Right lobe of liver (tissue), 4 donors: ENCODE data around the gene SPRED2.

Experiments
- CTCF ChIP-seq, 4 donors: fragments of 200-600 bp in 3 of 4; fragments of 450-650 bp in 1 of 4; IDR thresholded peaks; one replicate each; pipeline versions ENCODE4 v1.5.1 to v1.8.0; 2016 to 2022; ENCODE audit warnings: antibody characterized with exemption in 4 of 4, mild to moderate bottlenecking in 2 of 4
- POLR2A ChIP-seq: fragments of 450-650 bp; IDR thresholded peaks from one replicate; pipeline ENCODE4 v1.6.1; 2017; ENCODE audit warnings: antibody characterized with exemption, mild to moderate bottlenecking
- donor health status: DM: no; HTN: no; CAD: no.
- donor health status: DM: no; HTN: no; CAD: no.
- donor health status: DM: no; HTN: yes; CAD: no.

DNA sequence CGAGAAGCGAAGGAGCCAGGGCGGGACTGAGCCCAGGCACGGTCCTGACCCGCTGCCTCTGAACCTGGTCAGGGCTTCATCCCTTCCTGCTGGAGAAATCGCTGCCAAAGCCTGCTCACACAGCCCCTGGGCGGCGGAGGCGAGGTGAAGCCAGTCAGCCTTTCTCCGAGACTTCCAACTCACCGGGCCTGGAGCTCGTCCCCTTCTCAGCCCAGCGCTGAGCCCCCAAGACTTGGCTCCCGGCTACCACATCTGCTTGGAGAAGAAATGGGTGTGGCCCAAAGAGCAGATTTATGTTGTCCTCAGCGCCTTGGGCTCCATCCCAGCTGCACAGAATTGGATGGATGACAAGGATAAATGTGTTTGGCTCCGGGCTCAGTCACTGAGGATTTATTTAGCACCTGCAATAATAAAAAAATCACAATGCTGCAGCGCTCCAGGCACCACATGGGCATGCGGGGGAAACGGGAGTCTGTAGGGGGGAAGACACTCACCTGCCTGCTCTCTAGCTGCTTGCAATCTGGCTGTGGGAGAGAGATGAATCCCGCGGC lies 139.9 kb downstream of the SPRED2 start:
- no peak for TF ChIP-seq CTCF (IDR thresholded peaks at IDR 0.05)
- TF ChIP-seq POLR2A = no peak
